ENCODE measurements around the gene ERBIN.
A peak's percentile ranks its signal among the peaks of the same experiment; 100 is the strongest.
"Not testable (repeated sequence)": the region's sequence is repeated elsewhere in the genome, so short reads cannot be mapped to it uniquely, and the experiment has no call there.

ERBIN gene, protein sequence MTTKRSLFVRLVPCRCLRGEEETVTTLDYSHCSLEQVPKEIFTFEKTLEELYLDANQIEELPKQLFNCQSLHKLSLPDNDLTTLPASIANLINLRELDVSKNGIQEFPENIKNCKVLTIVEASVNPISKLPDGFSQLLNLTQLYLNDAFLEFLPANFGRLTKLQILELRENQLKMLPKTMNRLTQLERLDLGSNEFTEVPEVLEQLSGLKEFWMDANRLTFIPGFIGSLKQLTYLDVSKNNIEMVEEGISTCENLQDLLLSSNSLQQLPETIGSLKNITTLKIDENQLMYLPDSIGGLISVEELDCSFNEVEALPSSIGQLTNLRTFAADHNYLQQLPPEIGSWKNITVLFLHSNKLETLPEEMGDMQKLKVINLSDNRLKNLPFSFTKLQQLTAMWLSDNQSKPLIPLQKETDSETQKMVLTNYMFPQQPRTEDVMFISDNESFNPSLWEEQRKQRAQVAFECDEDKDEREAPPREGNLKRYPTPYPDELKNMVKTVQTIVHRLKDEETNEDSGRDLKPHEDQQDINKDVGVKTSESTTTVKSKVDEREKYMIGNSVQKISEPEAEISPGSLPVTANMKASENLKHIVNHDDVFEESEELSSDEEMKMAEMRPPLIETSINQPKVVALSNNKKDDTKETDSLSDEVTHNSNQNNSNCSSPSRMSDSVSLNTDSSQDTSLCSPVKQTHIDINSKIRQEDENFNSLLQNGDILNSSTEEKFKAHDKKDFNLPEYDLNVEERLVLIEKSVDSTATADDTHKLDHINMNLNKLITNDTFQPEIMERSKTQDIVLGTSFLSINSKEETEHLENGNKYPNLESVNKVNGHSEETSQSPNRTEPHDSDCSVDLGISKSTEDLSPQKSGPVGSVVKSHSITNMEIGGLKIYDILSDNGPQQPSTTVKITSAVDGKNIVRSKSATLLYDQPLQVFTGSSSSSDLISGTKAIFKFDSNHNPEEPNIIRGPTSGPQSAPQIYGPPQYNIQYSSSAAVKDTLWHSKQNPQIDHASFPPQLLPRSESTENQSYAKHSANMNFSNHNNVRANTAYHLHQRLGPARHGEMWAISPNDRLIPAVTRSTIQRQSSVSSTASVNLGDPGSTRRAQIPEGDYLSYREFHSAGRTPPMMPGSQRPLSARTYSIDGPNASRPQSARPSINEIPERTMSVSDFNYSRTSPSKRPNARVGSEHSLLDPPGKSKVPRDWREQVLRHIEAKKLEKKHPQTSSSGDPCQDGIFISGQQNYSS (N-terminal part only)

DNA sequence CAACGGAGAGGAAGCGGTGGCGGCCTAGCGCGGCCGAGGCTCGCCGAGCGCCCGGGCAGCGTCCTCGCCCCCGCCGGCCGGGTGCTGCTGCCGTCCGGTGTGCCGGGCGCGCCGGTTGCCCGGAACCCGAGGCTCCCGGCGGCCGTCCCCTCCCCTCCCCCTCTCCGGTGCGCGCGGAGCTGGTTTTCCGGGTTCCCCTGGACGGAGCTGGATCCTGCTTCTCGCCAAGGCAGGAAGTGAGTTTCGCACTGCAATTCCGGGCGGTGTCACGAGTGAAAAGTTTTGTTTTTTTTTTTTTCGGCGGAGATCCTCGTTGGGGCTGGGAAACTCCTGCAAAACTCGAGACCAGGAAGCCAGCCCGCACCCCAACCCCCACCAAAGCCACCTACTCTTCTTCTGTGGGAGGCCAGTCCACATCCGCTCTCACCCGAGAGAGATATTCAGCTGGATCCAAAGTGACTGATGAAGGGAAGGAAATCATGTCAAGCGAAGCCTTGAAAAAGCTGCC, at the start of gene ERBIN:
Gene ERBIN (plus strand): TSS at position 300 of the 508 bp plus-strand sequence. CDS start 66,144 bp downstream, outside the sequence.
- DNase-seq (ENCODE audit: low read depth) = peak; percentile 91

DNA sequence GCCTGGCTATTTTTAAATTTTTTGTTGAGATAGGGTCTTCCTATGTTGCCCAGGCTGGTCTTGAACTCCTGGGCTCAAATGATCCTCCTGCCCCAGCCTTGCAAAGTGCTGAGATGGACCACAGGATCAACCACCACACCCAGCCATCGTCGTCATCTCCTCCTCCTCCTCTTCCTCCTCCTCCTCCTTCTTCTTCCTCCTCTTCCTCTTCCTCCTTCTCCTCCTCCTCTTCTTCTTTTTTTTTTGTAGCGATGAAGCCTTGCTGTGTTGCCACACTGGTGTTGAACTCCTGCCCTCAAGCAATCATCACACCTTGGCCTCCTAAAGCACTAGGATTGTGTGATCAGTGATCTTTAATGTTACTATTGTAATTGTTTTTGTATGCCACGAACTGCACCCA, 49.4 kb upstream of the ERBIN start:
- no peak for DNase-seq (ENCODE audit: low read depth)

- peak; percentile 90 for DNase-seq (ENCODE audit: low read depth)
These were observed 46.6 kb upstream of the ERBIN start for GRCh38 chr5:65879668-65880256.

GRCh38 chr5:65880496-65881072, 45.8 kb upstream of the ERBIN start:
- DNase-seq (ENCODE audit: low read depth) = no peak

DNA sequence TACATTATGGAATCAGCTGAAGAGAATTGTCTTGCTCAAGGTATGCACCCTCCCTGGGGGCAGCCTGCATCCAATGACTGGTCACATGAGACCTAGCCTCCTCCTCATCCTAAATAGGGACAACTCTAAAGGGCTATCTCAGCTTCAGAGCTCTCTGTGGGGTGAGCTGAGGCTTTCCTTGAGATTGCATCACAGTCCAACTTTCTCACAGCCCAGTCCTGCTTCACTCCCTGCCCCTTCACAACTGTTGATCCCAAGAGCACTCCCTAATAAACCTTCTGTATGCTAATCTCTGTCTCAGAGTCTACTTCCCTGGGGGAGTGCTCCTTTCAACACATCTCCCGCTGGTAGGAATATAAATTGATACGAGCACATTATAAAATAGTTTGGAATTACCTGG, 44.1 kb upstream of the ERBIN start:
- peak; percentile 27 for DNase-seq (ENCODE audit: low read depth)

- DNase-seq (ENCODE audit: low read depth) = no peak
These were observed 42.9 kb upstream of the ERBIN start for GRCh38 chr5:65883461-65883860.

- DNase-seq (ENCODE audit: low read depth) = no peak
These were observed 40.0 kb upstream of the ERBIN start for GRCh38 chr5:65886387-65886786.

DNA sequence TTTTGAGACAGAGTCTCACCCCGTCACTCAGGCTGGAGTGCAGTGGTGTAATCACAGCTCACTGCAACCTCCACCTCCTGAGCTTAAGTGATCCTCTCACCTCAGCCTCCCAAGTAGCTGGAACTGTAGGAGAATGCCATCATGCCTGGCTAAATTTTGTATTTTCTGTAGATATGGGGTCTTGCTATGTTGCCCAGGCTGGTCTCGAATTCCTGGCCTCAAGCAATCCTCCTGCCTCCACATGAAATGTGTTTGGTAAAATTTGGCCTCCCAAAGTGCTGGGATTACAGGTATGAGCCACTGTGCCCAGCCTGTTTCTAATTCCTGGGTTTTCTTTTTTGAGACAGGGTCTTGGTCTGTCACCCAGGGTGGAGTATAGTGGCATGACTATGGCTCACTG, 34.4 kb upstream of the ERBIN start:
- not testable (repeated sequence) for DNase-seq (ENCODE audit: low read depth)

DNA sequence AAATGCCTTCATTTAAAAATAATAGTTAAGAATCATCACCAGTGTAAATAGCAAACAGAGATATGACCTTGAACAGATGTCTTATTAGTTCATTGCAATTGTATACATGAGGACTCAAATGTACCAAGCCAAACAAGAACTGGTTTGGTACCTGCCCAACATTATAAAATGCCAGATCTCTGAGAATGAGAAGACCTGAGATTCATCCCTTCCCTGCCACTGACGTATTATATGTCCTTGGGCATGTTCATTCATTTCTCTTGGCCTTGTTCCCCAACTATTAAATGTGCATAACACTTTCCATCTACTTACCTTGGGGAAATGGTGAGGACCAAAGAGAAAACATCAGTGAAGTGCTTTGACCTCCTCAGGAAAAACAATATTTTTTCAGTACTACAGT, 33.6 kb upstream of the ERBIN start:
- no peak for DNase-seq (ENCODE audit: low read depth)

DNA sequence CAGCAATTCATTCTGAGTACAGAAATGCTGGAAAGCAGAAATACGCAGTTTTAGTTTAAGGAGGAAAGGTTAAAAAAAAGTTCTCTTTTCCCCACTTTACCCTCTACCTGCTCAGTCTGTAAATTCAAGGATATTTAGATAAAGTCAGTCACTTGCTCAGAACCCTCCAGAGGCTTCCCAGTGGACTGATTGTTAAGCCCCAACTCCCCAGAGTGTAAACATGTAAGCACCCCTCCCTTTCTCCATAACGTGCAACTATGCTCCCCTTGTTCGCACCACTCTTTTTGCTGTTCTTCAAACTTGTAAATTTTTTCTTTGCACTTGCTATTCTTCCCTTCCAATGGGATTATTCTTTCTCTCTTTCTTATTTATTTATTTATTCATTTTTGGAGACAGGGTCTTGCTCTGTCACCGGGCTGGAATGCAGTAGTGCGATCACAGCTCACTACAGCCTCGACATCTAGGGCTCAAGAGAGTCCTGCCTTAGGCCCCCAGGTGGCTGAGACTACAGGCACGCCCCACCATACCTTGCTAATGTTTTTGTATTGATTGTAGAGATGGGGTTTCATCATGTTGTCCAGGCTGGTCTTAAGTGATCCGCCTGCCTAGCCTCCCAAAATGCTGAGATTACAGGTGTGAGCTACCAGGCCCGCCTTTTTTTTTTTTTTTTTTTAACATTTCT, 32.5 kb upstream of the ERBIN start:
- no peak for DNase-seq (ENCODE audit: low read depth)

- no peak for DNase-seq (ENCODE audit: low read depth)
These were observed 30.5 kb upstream of the ERBIN start for GRCh38 chr5:65895891-65896290.

DNA sequence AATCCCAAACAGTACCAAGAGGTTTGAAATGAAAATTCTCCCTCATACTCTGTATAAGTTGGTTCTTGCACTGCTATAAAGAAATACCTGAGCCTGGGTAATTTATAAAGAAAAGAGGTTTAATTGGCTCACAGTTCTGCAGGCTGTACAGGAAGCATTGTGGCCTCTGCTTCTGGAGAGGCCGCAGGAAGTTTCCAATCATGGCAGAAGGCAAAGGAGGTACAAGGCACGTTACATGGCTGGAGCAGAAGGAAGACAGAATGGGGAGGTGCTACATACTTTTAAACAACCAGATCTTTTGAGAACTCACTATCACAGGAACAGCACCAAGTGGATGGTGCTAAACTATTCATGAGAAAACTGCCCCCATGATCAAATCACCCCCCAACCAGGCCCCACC, 25.6 kb upstream of the ERBIN start:
- DNase-seq (ENCODE audit: low read depth) = no peak

DNA sequence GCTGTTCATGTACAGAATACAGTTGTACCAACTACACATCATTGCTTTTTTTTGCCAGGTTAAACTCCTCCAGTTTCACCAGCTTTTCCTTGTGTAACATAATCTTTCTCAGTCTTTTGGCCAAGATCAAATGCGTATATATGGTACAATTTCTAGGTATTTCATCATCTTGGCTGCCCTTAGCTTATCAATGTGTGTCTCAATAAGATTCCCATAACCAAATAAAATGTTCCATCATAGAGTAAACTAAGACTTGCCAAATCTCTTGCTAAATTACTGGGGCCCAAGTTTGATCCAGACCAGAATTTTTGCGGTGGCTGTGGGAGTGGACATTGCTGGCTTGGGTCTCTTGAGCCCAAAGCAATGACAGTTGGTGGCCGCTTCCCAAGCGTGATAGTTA, 24.3 kb upstream of the ERBIN start:
- DNase-seq (ENCODE audit: low read depth) = no peak

DNA sequence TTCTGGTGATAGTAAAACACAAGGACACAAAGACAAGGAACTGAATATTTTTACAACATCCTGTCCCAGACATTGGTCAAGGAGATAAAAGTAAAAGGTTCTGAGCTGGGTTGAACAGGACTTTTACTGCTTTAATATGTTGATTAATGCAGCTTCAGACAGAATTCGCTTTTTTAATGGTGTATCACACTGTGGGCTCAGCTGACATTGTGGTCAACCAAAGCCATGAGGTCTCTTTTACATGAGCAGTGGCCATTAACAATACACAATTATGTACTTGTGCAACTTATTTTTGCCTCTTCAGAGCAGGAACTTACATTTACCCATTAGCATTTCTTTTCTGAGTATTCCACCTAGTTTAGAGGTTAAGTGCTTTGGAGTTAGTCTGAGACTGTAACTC, 22.8 kb upstream of the ERBIN start:
- DNase-seq (ENCODE audit: low read depth) = no peak

DNA sequence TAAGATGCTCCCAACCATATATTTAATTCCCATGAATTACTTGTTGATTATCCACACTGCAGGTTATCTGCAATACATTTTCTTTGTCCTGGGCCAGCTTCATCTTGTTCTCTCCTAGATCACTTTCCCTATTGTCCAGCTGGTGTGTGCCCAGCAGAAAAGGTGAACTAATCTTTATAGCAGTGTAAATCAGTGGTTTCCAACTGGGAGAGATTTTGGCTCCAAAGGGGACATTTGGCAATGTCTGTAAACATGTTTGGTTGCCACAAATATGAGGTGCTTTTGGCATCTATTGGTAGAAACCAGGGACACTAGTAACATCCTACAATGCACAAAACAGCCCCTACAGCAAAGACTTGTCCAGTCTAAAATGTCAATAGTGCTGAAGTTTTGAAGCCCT, 20.1 kb upstream of the ERBIN start:
- no peak for DNase-seq (ENCODE audit: low read depth)

DNA sequence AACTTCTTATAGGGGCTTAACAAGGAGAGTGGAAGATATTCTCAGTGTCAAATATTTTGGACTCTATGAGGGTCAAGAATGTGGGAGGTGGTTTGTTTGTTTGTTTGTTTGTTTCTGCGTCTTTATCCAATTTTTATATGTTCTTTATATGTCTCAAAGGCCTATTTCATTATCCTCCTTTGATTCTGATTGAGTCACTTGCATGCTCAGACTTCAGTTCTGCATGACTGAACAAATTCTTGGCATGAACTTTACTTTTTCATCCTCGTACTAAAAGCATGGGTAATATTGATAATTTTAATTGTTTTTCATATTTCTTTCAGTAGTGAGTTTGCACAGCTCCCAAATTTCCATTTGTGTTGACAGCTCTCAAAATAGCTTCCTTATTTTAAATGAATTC, 19.2 kb upstream of the ERBIN start:
- no peak for DNase-seq (ENCODE audit: low read depth)

- no peak for DNase-seq (ENCODE audit: low read depth)
These were observed 15.7 kb upstream of the ERBIN start for GRCh38 chr5:65910711-65911110.

GRCh38 chr5:65912311-65912710, 14.1 kb upstream of the ERBIN start:
- no peak for DNase-seq (ENCODE audit: low read depth)

- DNase-seq (ENCODE audit: low read depth) = no peak
These were observed 12.9 kb upstream of the ERBIN start for GRCh38 chr5:65913519-65913918.

DNA sequence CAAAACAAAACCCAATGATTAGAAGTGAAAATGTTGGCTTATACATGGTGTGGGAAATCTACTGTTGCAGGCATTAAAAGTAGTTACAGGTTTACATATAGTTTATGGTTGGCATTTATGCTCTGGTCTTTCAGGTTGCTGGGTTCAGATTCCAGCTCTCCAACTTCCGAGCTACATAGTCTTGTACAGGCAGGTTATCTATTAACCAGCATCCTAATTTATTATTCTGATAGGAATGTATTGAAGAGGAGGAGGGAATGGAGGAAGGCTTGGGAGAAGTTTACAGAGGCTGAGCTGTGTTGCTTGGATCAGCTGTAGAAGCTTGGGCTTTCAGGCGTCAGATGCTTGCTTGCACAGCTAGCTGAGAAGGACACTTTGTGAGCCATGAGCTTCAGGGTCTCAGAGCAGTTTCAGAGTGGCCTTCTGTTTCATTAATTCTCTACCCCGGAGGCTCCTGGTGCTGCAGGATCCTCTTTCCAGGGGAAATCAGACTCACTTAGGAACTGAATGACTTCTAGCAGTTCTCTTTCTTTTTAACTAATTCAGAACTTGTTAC, 11.7 kb upstream of the ERBIN start:
- no peak for DNase-seq (ENCODE audit: low read depth)

DNA sequence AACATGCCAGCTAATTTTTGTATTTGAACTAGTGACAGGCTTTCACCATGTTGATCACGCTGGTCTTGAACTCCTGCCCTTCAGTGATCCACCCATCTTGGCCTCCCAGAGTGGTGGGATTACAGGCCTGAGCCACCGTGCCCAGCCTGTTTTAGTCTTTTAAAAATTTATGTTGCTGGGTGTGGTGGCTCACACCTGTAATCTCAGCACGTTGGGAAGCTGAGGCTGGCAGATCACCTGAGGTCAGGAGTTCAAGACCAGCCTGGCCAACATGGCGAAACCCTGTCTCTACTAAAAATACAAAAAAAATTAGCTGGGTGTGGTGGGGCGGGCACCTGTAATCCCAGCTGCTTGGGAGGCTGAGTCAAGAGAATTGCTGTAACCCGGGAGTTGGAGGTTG, 10.7 kb upstream of the ERBIN start:
- not testable (repeated sequence) for DNase-seq (ENCODE audit: low read depth)
